Measurements from ENCODE around the gene RAB11FIP4. TPM values are rescaled to one million over a fixed set of nuclear protein-coding genes. Genes with fewer than 3 reads are reported as not detected.

The RAB11FIP4 gene
- total and polyA plus RNA-seq, 9 of the 15 experiments (the other 6 are each of a cell fraction or from before 2014, with no cell fraction given) = 0.62 to 16.6 (median 8.9) TPM

DNA sequence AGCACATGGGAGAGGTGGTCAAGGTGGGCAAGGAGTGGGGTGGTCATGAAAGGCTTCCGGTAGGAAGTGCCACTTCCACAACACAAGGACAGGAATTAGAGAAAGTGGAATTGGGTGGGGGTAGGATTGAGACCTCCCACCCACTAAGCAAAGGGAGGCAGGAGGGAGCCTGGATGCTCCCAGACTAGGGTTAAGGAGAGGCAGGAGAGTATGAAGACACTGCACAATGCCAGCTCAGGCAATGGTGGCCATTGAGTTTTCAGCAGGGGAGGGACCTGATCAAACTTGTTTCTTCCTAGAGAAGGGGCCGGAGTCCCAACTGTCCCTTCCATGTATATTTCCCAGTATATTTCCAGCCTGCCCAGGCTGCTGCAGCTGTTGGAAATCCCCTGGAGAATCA is 3.1 kb upstream of the RAB11FIP4 start:
- intact Hi-C loops (cut with micrococcal nuclease) (loop anchor here (2.0 kb wide), 1 partner anchor 128 kb away; no protein-coding TSS in a partner anchor), in situ Hi-C loops (cut with MboI) (loop anchor here (10.0 kb wide), 1 partner anchor 374 kb away; no protein-coding TSS in a partner anchor)
- DNase-seq (ENCODE audit: extremely low read depth in 1 of 4, low spot score in 3 of 4) (no peak), ATAC-seq (no peak), FAIRE-seq (no peak)
- H3K79me2 ChIP-seq (ENCODE audit: control insufficient read depth, insufficient read depth, low read length) = no peaks in the 10 kb centered on the region
- no peak overlapping the region for H2AFZ ChIP-seq (ENCODE audit: low read depth, low read length)
- H3K9ac ChIP-seq (ENCODE audit: insufficient read depth in 1 of 2, low read depth in 2 of 2, low read length in 2 of 2) = no peak overlapping the region
- no peak overlapping the region for H3K27ac ChIP-seq (ENCODE audit: extremely low read depth, low read depth, low read length)
- no TSS peak for BruUV-seq (replicated peaks)
- POLR2A ChIA-PET = interaction anchor here (0.6 kb wide), 1 partner anchor 184 kb away, joined by 3 read pairs; no protein-coding TSS in a partner anchor
- no peak overlapping the region for H3K4me2 ChIP-seq (ENCODE audit: insufficient read depth, low read length)
- CTCF ChIA-PET (ENCODE audit: low intra/inter-chr PET ratio) = interaction anchor here (2.8 kb wide), 1 partner anchor 138 kb away, joined by 22 read pairs; no protein-coding TSS in a partner anchor
- 9% methylated on average over 2 of the region's 2 CpGs for WGBS (ENCODE audit: insufficient coverage, low coverage, missing lambda C conversion rate)
- peaks cover 11 to 43% of the 10 kb centered on the region in 2 experiments; a peak in 4 of 5 replicates for H3K27me3 ChIP-seq (ENCODE audit: control insufficient read depth in 2 of 2, insufficient read depth in 2 of 2, low read length in 2 of 2)
- H3K9me3 ChIP-seq (replicated peaks; ENCODE audit: control insufficient read depth, insufficient read depth, low read depth, low read length) = no peaks in the 10 kb centered on the region
- H3K36me3 ChIP-seq (ENCODE audit: control insufficient read depth, insufficient read depth, low read length) = no peaks in the 10 kb centered on the region
- no peak overlapping the region for H3K4me3 ChIP-seq
- no peaks in the 10 kb centered on the region for H3K9me1 ChIP-seq (ENCODE audit: control insufficient read depth, insufficient read depth, low read length)
- H3K4me1 ChIP-seq (replicated peaks in 1 of 2; ENCODE audit: control insufficient read depth in 2 of 2, insufficient read depth in 2 of 2, low read length in 2 of 2) = peaks cover 0 to 21% of the 10 kb centered on the region in 2 experiments; a peak in 3 of 5 replicates
- H4K20me1 ChIP-seq (replicated peaks; ENCODE audit: control insufficient read depth, insufficient read depth, low read length) = no peaks in the 10 kb centered on the region; the same call in none of the 2 replicates
- TF ChIP-seq ZBTB34 (CRISPR knock-in tag; IDR thresholded peaks at IDR 0.05) (no peak), KLF6 (CRISPR knock-in tag; IDR thresholded peaks at IDR 0.05; ENCODE audit: borderline replicate concordance) (no peak), ZNF561 (CRISPR knock-in tag; conservative IDR thresholded peaks at IDR 0.05) (no peak), ZNF699 (CRISPR knock-in tag; IDR thresholded peaks at IDR 0.05; ENCODE audit: insufficient replicate concordance) (no peak), ETV1 (tag; conservative IDR thresholded peaks at IDR 0.05; ENCODE audit: low read depth) (no peak), YBX1 (IDR thresholded peaks at IDR 0.05) (no peak), ZNF354B (CRISPR knock-in tag; IDR thresholded peaks at IDR 0.05) (no peak), HNRNPL (IDR thresholded peaks at IDR 0.05; ENCODE audit: low read depth, low read length) (no peak), GMEB1 (CRISPR knock-in tag; IDR thresholded peaks at IDR 0.05) (no peak), ZNF639 (CRISPR knock-in tag; conservative IDR thresholded peaks at IDR 0.05 in 1 of 2, IDR thresholded peaks at IDR 0.05 in 1 of 2) (no peak), SAFB2 (IDR thresholded peaks at IDR 0.05; ENCODE audit: borderline replicate concordance, low read depth, low read length, severe bottlenecking) (no peak)
- TF ChIP-seq, protein P1, sequence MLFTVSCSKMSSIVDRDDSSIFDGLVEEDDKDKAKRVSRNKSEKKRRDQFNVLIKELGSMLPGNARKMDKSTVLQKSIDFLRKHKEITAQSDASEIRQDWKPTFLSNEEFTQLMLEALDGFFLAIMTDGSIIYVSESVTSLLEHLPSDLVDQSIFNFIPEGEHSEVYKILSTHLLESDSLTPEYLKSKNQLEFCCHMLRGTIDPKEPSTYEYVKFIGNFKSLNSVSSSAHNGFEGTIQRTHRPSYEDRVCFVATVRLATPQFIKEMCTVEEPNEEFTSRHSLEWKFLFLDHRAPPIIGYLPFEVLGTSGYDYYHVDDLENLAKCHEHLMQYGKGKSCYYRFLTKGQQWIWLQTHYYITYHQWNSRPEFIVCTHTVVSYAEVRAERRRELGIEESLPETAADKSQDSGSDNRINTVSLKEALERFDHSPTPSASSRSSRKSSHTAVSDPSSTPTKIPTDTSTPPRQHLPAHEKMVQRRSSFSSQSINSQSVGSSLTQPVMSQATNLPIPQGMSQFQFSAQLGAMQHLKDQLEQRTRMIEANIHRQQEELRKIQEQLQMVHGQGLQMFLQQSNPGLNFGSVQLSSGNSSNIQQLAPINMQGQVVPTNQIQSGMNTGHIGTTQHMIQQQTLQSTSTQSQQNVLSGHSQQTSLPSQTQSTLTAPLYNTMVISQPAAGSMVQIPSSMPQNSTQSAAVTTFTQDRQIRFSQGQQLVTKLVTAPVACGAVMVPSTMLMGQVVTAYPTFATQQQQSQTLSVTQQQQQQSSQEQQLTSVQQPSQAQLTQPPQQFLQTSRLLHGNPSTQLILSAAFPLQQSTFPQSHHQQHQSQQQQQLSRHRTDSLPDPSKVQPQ (CRISPR knock-in tag; IDR thresholded peaks at IDR 0.05; ENCODE audit: borderline replicate concordance) = no peak
- TF ChIP-seq, protein P2, sequence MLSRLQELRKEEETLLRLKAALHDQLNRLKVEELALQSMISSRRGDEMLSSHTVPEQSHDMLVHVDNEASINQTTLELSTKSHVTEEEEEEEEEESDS (CRISPR knock-in tag; IDR thresholded peaks at IDR 0.05) = no peak

Measured in K562 (cell line).